Embryonic facial prominence (tissue), 1 donor: ENCODE data around the gene TUG1.

Source experiments
- DNase-seq: peaks from one replicate; pipeline ENCODE4 v3.0.0-alpha.2; 2016; ENCODE audit errors: extremely low spot score

TUG1 gene

DNA sequence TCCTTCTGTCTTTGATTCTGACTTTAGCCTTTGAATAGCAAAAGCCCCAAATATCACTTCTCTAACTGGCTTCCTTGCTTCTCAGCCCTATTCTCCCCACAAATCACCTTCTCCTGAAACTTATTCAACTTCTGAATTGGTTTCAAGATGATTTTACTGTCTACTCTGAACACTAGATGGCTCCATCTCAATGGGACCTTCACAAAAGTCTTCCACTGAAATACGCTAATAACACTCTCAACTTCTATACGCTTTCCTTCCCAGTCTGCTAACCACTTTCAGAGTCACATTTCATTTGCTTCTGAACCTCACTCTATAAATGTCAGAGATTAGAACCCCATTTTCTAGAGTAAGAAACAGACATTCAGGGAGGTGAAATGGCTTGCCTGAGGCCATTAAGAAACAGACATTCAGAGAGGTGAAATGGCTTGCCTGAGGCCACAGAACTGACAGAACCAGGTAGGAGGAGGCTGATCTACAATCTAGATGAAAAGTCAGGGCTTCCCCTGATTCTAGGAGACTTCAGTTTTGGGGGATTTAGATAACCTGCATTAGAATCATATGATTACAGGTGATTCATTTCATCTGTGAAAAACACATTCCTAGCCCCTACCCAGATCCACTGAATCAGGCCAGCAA, 21.1 kb upstream of the TUG1 start:
- DNase-seq = peak; percentile 80

DNA sequence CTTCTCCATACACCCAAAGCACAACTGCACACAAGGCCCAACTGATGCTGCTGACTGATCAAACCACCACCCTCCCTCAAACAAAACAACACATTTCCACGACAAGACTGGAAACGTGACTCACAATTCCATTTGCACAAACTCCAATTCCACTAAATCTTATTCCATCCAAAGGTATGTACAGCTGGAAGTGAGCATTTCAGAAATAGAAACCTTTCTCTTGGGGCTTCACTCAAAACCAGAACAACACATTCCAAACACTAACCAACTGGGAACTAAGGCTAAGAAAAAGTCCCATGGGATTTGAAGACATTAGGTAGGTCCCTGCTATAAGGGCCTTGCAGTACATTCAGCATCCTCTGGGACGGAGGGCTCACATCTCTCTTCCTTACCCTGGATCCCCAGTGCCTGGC, 20.1 kb upstream of the TUG1 start:
- no peak for DNase-seq

DNA sequence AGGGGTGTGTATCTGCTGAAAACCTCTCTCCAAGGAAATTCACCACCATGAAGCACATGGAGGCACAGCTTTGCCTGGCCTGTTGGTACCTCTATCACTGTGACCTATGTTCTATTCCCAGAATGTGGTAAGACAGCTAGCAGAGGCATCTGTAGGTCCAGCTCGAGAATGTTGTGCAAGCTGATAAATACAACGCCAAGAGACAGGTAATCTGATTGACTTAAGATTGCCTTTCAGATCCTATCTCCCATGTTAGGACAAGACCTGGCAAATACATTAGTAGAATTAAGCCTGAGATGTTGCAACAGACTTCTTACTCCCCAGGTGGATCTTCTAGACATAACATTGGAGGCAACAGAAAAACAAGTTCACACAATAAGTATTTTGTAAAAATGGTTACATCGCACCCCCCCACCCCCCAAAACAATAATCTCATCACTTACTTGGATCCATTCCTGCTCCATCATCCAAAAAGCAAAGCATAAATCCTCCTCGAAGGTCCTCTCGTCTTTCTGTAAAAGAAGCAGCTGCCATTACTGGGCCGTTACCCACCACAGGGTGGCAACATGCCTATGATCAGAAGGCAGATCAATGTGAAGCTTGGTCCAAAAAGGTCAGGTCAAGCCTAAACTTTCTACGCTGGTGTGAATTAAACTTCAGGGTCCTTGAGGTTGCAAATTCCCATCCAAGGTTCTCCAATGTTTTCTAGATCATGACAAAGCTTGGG, 19.0 kb upstream of the TUG1 start:
- DNase-seq = no peak

DNA sequence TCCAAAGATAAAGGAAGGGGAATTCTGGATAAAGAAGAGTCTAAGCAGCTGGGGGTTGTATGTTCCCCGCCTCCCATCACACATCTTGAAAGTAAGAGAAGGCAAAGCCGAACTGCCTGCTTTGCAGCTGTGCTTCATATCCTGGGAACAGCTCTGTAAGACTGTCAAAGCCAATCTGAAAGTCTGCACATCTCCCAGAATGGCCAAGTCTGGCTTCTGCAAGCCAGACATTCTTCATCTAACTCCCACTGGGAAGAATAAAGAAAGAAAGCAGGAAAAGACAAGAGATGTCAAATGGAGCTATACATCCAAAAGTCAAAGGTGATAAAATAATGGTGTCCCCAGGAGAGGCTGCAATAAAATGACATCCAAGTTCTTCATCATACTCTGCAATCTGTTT, 15.9 kb upstream of the TUG1 start:
- DNase-seq = no peak

DNA sequence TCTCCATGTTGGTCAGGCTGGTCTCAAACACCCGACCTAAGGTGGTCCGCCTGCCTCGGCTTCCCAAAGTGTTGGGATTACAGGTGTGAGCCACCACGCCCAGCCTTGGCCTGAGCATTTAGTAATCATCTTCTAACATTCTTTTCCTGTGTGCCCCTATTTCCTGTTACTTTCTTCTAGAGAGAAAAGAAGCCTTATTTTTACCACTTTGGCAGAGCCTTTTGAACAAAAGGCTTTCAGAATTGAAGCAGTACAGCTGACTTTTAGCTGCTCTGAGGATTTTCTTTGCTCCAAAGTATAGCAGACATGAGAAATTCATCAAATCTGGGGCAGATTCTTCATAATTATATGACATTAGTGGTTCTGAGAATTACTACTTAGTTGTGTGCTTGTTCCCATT, 13.9 kb upstream of the TUG1 start:
- no peak for DNase-seq

DNA sequence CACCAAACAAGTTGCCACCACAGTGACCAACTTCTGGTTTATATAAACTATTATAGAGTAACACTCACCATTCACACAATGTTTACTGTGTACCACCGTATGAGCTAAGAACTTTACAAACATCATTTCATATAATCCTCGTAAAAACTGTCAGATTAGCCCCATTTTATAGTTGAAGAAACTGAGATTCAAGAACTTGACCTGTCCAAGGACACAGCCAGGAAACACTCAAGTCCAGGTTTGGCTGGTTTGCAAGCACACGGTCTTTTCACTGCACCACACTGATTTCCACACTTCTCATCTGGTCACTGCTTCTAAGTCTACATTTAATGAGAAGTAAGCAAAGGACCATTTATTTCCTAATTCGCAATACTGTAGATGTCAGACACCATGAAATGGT, 4.2 kb upstream of the TUG1 start:
- no peak for DNase-seq

DNA sequence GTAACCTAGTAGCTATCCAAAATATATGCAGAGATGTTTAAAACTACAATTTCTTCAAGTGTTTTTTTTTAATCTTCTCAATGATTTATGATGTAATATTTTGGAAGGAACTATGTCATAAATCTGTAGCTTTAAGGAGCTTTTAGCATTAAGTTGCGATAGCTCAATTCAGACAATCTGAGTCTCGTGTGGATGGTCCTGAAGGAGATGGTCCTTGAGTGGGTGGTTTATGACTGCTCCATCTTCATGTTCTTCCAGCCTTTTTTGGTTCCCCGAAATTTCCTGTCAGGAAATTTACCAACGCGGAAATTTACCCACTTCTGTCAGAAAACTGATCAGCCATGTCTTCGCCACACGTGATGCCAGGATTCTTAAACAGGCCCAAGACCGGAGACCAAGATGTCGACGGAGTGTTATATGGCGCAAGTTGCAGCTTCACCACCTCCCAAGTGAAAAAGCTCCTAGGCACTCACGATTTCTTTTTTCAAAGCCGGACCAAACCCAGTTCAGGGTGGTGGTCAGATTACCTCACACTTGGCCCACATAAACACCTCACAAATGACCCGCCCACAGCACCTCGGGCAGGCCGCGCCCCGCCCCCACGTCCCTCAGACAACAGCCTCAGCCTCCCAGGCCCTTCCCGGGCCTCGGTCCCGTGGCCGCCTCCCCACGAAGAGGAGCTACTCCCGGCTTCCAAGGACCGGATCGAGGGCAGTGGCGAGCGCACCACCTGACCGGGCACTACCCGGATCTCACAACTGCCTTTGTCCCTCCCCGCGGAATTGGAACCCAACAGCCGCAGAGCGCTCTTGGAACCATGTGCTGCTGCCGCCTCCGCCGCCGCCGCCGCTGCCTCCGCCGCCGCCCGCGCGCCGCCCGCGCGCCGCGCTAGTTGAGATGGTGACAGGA, 796 bp upstream of the TUG1 start, which contains the start of gene MORC2:
Gene MORC2, minus strand, starts transcription at position 760 of the 909 bp plus-strand sequence. CDS start 885 bp downstream, outside the sequence.
- no peak for DNase-seq

DNA sequence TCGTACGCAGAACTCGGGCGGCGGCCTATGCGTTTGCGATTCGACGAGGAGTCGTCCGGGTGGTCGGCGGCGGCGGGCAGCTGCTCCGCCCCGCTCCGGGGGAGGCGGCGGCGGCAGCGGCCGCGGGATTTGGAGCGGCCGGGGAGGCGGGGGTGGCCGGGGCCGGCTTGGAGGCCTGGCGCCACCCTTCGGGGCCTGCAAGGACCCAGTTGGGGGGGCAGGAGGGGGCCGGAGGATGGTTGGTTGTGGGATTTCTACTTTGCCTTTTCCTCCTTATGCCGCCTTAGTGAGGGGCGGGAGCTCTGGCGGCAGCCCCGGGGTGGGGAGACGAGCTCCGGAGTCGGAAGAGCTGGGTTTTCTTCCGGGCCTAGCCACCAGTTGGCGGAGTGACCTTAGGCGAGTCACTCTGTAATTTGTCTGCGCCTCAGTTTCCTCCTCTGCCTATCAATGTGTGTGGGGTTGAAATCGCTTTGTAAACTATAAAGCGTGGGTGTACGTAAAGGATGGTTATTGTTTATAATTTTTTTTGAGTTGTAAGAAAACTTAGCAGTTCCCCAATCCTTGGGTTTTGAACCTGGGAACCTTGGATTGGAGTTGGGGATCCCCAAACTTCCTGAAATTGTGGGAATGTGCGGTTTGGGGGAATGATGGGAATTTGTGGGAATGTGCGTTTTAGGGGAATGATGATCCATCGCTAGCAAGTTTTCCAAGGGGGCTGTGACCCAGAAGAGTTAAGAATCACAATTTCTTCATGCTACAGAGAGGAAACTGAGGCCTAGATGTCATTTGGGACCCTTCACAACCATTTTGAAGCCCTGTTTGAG, 679 bp downstream of the TUG1 start:
- no peak for DNase-seq

DNA sequence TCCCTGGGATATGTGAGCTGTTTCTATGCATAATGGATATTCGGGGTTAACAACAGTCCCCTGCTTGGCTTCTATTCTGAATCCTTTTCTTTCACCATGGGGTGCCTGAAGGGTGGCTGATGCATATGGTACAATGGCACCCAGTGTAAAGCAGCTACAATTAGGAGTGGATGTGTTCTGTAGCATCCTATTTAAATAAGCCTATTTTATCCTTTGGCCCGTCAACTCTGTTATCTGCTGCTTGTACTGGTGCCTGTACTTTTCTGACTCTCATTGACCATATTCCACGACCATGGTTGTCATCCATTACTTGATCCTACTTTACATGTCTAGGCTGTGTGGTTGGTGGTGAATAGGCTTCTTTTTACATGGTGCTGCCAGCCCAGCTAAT, 1.3 kb downstream of the TUG1 start:
- no peak for DNase-seq

DNA sequence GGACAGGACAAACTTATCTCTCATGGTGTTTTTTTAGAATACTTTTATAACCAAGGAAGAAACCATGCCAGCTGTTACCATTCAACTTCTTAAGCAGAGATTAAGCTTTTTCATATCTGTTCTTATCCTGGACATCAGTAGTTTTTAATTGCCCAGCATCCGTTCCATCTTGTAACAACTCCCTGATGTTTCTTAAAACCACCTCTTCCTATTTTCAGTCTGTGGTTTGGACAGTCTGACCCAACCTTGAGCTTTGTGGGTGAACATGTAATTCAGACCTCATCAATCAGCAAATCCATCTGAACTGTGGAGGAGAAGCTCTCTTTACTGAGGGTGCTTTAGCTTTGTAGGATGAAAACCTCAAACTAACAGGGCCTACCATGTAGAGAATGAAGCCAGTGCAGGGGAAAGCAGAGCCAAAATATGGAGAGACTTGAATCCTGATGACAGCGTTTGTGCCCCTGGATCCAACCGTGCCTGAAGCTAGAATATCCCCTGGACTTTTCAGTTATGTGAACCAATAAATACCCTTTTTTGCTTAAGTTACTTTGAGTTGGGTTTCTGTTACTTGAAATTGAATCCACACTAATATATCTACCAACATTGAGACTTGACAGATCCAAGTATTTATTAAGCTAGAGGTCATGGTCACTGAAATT, 9.4 kb downstream of the TUG1 start:
- no peak for DNase-seq

DNA sequence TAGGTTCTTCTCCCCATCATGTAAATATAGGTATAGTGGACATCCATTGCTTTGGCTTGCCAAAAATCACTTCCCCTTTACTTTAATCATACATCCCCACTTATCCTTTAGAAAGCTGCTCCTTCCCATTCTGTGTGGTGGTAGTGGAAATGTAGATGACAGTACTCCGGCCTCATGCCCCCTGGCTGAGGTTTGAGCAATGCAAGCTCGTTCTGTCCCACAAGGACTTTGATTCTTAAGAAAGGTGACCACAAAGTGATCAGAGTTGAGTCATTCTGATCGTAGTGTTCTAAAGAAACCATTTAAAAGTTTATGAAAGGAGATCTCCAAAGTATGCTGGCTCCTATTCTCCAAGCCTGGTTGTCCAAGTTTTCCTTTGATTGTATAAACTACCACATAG, 10.9 kb downstream of the TUG1 start:
- no peak for DNase-seq

DNA sequence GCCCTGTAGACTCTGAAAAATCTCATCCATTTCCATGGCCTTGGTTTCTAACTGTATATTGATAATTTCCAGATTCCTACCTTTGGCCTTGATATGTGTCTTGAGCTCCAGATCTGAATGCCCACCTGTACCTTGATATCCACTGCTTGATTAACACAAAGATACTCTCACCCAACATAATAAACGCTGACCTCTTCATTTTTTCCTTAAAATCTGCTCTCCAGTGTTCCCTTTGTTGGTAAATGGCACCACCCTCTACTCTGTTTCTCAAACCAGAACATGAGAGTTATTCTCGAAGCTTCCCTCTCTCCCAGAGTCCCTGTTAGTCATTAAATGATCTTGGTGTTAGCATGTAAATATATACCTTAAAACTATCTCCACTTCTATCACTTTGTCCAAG, 13.4 kb downstream of the TUG1 start:
- no peak for DNase-seq

DNA sequence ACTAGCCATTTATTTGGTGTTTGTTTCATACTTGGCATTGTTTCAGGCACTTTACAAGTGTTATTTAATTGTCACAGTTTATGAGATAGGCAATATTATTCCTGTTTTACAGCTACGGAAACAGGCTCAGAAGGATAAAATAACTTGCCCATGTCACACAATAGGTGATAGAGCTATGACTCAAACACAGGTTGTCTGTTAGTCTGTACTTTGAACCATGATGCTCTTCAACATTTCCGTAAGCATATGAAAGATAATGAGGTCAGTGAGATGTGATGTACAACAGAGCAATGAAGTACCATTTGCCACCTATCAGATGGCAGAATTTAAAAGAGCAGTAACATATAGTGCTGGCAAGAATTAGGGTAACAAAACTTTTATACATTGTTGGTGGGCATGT, 15.3 kb downstream of the TUG1 start:
- DNase-seq = no peak

DNA sequence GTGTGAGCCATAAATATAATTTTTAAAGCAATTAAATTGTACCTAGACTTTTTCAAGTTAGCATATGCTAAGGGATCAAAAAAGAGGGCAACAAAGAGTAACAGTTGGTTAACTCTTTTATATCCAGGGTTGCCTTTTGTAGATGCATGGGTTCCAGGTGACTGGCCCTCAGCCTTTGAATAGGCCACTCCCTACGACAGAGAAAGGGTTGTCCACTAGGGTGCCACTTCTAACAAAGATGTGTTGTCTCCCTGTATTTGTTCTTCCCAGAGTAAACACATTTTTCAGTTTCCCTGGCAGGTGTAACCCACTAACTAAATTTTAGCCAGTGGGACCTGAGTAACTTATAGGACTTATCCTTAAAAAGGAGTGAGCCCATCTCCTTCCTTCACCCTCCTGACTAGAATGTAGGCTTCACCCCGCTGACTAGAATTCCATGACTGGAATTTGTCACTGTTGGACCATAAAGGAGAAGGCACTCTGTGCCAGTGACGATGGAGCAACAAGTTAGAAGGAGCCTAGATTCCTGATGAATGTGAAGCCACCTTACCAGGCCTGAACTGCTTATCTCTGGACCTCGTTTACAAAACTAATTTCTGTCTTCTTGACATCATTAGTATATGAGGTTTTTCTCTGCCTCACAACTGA, 16.6 kb downstream of the TUG1 start:
- DNase-seq = no peak

DNA sequence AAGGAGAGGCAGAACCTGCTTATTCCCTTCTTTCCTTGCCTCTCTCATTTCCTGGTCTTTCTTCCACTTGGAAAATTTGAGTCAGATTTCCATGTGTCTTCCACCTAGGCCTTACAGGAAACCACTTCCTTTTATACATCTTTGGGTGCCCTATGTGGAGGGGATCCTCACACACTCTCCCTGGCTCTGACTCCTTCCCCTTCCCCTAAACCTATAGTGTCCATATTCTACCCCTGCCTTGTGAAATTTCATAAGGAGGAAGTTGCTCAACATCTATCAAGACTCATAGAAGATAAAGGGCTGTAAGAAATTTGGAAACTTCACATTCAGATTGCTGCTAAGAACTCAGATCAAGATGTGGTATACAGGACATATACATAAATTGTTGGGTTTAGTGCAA, 20.4 kb downstream of the TUG1 start:
- no peak for DNase-seq

DNA sequence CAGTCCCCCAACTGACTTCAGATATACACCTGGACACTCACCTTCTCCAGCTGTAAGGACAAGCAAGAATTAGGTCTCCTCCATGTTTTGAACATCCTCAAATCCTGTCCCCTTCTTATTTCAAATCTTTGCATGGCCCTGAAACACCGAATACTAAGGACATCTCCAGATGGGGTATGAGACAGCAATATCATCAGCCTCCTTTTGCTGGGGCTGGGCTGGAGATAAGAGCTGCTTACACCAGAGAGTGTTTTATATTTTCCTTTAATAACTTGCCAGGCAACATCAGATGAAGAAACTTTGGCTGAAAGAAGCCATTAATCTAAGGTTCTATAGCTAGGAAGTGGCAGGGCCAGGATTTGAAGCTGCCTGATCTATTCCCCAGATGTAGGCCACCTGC, 21.6 kb downstream of the TUG1 start:
- no peak for DNase-seq

DNA sequence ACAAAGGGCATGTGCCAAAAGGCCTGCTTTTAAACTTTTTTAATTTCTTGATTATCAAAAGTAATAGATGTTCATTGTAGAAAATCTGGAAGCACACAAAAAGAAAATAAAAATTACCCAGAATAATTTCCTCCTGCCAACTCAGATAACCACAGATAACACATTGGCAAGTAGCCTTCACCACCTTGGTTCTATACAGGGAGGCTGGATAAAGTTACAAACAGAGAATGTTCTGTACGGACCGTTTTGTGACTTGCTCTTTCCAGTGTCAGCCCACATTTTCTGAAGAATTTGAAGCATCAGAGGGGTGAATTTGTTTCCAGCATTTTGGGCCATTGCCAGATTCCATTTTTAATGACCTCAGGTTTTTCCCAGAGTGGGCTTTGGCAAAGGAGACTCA, 23.5 kb downstream of the TUG1 start:
- no peak for DNase-seq

DNA sequence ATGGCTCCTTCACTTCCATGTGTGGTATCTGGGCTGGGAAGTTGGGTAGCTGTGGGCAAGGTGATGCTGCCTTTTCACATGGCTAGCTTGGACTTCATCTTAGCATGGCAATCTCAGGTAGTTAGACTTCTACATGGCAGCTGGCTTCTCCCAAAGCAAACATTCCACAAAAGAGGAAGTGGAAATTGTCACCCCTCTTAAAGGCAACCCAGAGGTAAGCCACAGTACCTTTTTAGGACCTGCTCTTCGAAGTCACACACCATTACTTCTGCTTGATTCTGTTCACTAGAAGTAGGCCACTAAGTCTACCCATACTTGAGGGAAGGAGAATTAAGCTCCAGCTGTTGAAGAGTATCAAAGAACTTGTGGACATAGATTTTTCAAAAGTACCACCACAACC, 25.9 kb downstream of the TUG1 start:
- no peak for DNase-seq

DNA sequence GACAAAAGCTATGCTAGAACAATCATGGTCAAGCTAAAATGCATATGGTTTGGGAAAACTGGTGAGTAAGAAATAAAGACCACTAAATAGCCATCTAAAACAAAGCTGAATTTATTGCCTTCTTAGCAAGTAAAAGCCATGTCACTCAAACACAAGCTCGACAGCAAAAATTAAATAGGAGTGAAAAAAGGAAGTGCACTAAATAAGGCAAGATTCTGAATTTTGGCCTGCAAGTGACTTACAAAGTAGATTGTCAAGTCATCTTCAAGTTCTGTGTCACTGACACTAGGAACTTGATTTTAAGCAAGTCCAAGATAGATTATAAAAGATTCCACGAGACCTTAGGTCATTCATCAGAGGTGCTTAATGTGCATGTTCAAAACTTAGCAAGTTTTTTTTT, 27.4 kb downstream of the TUG1 start:
- DNase-seq = no peak

DNA sequence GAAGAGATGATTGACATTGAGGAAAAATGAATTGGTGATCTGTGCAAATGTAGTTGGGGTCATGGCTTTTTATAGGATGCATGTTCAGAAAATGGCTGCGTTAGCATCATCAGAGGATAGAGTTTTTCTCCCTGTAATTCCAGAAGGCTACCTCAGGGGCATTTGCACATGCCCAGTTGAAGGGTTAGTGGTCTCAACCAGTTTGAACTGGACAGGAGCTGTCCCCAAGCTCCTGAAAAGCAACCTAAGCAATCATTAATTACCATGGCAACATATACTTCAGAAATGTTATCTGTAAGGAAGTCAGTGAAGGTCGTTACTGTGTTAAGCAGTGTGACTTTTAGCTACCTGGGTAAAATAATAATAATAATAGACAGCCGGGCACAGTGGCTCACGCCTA, 29.3 kb downstream of the TUG1 start:
- DNase-seq = no peak
